ENCODE results near the gene PCDH12.
A peak's percentile ranks its signal among the peaks of the same experiment; 100 is the strongest.

Gene PCDH12

GRCh38 chr5:141942185-141942857, 15.7 kb downstream of the PCDH12 start:
- TF ChIP-seq CTCF (IDR thresholded peaks at IDR 0.05; ENCODE audit: low read depth, low read length, missing control alignments), result no peak
- DNase-seq (ENCODE audit: extremely low read depth, low read depth), result no peak
- H3K4me3 ChIP-seq (replicated peaks; ENCODE audit: low read depth, low read length), result no peak overlapping the region

GRCh38 chr5:141941779-141942178, 16.2 kb downstream of the PCDH12 start:
- H3K4me3 ChIP-seq (replicated peaks; ENCODE audit: low read depth, low read length), result no peak overlapping the region
- TF ChIP-seq CTCF (IDR thresholded peaks at IDR 0.05; ENCODE audit: low read depth, low read length, missing control alignments), result no peak
- no peak for DNase-seq (ENCODE audit: extremely low read depth, low read depth)

GRCh38 chr5:141941307-141941706, 16.7 kb downstream of the PCDH12 start:
- no peak for TF ChIP-seq CTCF (IDR thresholded peaks at IDR 0.05; ENCODE audit: low read depth, low read length, missing control alignments)
- H3K4me3 ChIP-seq (replicated peaks; ENCODE audit: low read depth, low read length), result no peak overlapping the region
- DNase-seq (ENCODE audit: extremely low read depth, low read depth), result peak; percentile 10

GRCh38 chr5:141940695-141941271, 17.2 kb downstream of the PCDH12 start:
- no peak overlapping the region for H3K4me3 ChIP-seq (replicated peaks; ENCODE audit: low read depth, low read length)
- no peak for TF ChIP-seq CTCF (IDR thresholded peaks at IDR 0.05; ENCODE audit: low read depth, low read length, missing control alignments)
- DNase-seq (ENCODE audit: extremely low read depth, low read depth), result no peak

GRCh38 chr5:141935538-141935937, 22.5 kb downstream of the PCDH12 start:
- TF ChIP-seq CTCF (IDR thresholded peaks at IDR 0.05; ENCODE audit: low read depth, low read length, missing control alignments), result no peak
- no peak overlapping the region for H3K4me3 ChIP-seq (replicated peaks; ENCODE audit: low read depth, low read length)
- DNase-seq (ENCODE audit: extremely low read depth, low read depth), result no peak

- no peak for TF ChIP-seq CTCF (IDR thresholded peaks at IDR 0.05; ENCODE audit: low read depth, low read length, missing control alignments)
- DNase-seq (ENCODE audit: extremely low read depth, low read depth), result no peak
- H3K4me3 ChIP-seq (replicated peaks; ENCODE audit: low read depth, low read length), result no peak overlapping the region
These were observed 23.7 kb downstream of the PCDH12 start for GRCh38 chr5:141934099-141934844.
